Dedifferentiated amniotic fluid mesenchymal stem cell (primary cell): ENCODE data around the gene GRIP1.
A peak's percentile ranks its signal among the peaks of the same experiment; 100 is the strongest.
"Not testable (repeated sequence)": the region's sequence is repeated elsewhere in the genome, so short reads cannot be mapped to it uniquely, and the experiment has no call there.

Experiments used
- DNase-seq: peaks from one replicate; pipeline ENCODE4 v3.0.0-alpha.2; 2016; ENCODE audit errors: extremely low spot score

The GRIP1 gene

GRCh38 chr12:66537876-66538275 lies 141.0 kb downstream of the GRIP1 start:
- DNase-seq, result no peak

DNA sequence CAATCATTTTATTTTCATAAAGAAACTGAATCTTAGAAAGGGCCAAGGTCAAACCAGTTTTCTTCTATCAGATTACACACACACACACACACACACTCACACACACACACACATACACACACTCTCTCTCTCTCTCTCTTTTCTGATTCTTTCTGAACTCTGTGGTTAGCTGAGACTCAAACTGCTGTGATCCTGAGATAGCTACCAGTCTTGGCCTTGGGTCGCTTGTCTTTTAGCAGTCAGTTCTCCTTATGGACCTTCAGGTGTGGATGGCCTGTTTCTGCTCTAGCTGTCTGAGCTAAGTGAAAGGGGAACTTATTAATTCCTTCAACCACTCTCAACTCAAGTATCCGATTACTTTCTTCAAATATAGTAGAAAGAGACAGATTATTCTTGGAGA lies 145.1 kb downstream of the GRIP1 start:
- DNase-seq, result no peak

GRCh38 chr12:66531766-66532165 lies 147.1 kb downstream of the GRIP1 start:
- DNase-seq, result no peak

GRCh38 chr12:66529934-66530333 lies 148.9 kb downstream of the GRIP1 start:
- no peak for DNase-seq

DNA sequence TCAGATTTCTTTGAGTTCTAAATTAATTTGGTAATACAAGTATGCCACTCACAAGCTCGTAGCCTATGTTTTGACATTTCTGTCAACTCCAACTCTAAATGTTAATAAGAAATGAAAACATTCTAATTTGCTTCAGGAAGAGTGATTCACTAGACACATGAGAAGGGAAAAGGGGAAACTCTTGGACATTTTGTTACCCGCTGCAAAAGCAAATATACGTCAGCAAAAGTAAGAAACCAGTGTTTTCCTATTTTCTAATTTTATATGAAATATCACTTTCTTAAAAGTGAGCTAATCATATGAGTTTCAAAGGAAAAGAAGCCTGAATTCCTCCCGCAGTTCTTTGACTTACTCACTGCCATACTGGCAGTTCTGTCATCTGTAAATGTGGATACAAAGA lies 162.3 kb downstream of the GRIP1 start:
- DNase-seq, result no peak

GRCh38 chr12:66516133-66516532 lies 162.7 kb downstream of the GRIP1 start:
- no peak for DNase-seq

DNA sequence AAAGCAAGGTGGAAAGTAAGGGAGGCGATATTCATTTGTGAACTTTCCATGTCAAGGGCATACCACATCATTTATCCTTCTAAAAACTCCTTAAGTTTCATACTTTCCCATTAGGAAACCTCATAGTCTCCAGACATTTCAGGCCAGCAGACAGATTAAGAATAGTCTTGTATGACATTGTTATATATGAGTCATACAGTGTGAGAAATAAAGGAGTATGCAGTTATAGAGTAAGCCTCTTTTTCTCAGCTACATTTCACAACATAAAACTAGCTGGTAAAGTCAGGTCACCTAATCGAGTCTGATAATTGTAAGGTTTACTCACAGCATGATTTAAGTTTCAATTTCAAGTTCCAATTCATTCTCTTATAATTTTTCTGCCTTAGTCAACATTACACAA lies 164.3 kb downstream of the GRIP1 start:
- peak; percentile 48 for DNase-seq

DNA sequence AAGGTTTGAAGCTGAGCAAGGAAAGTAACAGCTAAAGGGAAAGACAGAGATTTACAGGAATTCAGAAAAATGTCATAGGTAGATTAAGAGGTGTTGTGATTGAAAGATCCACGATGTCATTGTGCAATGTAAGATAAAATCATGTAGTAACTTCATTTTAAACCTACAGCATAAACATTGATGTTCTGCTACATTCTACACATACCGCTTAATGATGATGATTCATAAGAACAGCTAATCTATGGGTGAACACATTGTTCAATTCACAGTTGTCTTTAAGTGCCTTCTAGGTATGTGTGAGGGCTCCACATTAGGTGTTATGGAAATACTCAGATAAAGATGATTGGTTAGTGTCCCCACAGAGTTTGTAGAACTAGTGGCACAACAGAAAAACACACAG lies 170.9 kb downstream of the GRIP1 start:
- DNase-seq, result no peak

- DNase-seq, result no peak
Measured at GRCh38 chr12:66503746-66504145, 175.1 kb downstream of the GRIP1 start.

GRCh38 chr12:66502911-66503310 lies 176.0 kb downstream of the GRIP1 start:
- no peak for DNase-seq

DNA sequence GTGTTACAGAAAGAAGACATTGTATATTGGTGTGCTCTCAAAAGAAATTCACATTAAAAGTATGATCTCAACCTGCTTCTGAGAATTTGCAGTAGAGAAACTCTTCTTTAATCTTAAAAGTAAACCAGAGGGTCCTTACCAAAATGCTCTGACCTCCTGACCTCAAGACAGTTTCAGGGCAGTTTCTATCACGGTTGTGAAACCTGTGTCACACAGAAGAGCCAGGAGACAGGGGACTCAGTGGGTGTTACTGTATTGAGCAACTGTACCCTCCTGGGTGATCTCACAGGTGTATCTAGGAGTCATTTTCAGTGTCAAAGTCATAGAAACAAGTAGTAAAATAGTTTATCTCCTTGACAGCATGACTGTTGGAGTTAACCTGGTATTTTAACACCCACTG lies 178.0 kb downstream of the GRIP1 start:
- no peak for DNase-seq

- DNase-seq, result no peak
Measured at GRCh38 chr12:66500091-66500490, 178.8 kb downstream of the GRIP1 start.

DNA sequence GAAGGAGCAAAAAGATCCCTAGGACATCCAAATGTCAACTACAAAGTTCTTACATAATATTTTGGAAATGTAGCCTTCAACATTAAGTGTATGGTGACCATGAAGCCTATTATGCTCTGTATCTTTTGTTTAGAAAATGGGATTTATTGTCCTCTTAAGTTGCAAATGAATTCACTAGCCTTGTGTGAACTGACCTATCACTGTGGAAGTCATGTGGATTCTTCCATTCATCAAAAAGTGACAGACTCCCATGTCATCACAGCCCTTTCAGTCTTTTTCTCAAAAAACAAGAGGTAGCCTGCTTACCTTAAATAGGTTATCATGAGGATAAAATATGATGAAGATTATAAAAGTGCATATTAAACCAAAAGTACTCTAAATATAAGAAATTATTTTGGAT lies 179.9 kb downstream of the GRIP1 start:
- no peak for DNase-seq

- DNase-seq, result not testable (repeated sequence)
Measured at GRCh38 chr12:66498059-66498458, 180.8 kb downstream of the GRIP1 start.

DNA sequence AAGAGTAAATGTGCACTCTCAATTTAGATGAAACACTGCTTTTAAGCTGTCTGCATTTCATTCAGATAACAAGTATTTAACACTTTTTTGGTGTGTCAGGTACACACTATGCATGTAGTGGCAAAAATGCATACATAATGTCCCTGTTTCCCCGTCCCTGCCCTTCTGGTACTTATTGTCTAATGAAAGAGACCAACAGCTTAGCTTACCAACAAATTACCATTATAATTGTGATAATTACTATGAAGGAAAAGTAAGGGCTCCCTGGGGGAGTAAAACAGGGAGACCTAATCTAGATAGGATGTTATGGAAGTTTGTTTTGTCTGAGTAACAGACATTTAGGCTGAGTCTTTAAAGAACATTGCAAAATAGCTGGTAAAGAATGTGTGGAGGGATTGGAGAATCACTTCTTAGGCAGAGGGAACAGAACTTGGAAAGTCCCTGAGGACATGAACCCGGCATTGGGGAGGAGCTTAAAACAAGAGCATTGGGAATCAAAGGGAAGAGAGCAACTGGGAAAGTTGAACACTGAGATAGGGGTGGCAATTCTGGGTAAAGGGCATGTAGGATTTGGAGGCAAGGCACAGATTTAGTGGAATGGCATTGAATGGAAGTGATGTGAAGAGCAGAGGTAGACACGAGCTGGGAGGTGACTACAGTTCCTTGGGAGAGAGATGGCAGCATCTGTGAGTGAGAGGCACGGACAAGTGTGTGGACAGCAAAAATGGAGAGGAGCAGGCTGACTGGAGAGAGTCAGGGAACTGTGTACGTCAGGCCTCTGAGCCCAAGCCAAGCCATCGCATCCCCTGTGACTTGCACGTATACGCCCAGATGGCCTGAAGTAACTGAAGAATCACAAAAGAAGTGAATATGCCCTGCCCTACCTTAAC lies 181.6 kb downstream of the GRIP1 start:
- no peak for DNase-seq

DNA sequence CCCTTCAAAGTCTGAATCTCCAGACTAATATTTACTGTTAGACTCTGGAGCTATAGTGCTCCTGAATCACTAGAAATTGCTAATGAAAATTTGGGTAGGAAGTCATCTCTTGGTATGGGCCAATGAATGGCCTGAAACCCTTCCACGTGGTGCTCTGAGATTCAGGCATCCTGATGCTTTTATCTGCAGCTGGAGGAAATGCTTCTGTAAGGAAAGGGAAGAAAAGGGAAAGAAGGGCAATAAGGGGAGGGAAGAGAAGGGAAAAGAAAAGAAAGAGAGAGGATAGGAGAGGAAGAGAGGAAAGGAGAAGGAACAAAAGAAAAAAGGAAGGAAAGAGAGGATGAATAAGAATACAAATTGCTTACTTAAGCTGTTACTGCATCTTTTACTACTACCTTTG lies 182.3 kb downstream of the GRIP1 start:
- DNase-seq, result no peak

DNA sequence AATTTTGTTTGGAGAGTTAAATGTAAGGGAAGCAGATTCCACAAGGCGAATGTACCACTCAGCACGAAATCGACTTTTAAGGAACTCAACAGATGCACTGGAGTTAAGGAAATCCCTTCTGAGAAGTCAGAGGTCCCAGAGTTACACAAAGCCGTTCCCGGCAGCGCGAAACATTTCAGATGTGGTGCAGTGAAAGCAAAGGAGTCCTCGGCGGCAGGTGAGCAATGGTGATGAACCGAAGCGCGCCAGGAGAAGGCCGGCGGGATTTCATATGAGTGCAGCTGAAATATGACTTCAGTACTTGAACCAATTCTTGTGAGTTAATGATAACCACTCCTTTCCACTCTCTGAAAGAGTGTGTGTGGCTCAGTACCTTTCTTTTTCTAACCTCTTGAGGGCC lies 183.2 kb downstream of the GRIP1 start:
- DNase-seq, result no peak

DNA sequence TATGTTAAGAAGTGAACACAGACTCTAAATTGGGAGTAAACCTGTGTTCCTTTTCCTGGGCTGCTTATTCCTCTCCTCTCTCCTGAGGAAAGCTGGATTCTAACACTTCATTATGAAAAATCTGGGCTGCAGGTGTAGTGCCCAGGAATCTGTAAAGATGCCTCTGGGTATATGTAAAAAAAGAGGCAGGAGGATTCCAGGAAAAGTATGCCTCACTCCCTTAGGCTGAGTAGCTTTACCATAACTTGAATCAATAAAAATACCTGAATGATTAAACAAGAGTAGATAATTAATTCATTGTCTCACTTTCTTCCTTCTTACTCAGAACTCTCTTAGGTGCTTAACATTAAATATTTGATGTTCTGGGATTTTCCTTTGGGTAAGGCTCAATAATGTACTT lies 185.1 kb downstream of the GRIP1 start:
- DNase-seq, result no peak

DNA sequence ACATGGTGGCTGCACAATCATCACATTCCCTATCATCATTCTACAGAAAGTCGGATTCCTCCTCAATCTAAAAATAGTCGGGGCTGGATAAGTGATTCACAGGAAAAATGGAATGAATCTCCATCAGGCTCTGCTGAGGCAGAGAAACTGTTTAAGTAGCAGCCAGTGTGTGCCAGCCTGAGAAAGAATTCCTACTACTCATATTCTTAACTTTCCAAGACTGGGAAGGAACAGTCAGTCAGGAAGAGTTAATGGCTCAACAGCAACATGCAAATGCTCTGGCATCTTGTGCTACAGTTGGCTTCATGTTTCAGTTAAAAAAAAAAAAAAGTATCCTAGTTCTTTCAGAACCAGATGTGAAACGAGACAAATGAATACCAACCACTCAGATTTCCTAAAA lies 187.0 kb downstream of the GRIP1 start:
- peak; percentile 38 for DNase-seq

GRCh38 chr12:66482351-66483203 lies 196.3 kb downstream of the GRIP1 start:
- no peak for DNase-seq

DNA sequence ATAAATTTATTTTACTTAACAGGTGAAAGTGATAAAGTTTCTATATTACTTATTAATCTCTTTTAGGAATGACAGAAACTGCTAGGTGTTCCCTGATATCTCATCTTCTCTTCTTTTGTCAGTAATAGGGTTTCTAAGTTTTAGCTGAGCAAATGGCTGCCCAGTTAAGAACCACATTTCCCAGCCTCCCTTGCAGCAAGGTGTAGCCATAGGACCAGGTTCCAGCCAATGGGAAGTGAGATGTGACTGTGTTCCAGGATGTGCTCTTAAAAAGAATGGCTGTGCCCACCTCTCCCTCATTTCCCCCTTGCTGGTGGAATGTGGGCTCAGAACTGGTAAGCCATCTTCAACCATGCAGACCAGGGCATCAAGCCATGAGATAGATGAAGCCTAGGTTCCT lies 210.9 kb downstream of the GRIP1 start:
- DNase-seq, result no peak

DNA sequence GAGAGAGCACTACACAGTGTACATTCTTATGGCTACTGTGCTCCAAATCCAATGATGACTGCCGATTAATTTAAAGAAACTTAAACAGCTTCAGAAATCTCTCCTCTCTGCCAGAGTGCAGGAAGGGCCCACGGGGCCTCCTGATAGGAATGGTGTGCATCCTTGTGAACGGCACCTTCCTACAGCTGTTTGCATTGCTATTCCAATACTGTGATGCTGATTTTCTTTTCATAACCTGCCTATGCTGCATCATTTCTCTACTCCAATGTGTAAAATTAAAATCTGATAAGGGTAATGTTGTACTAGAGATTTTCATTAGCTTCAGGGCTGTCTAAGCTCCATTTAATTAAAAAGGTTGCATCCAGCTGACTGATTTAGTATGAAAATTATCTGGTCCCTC lies 217.5 kb downstream of the GRIP1 start:
- DNase-seq, result no peak

DNA sequence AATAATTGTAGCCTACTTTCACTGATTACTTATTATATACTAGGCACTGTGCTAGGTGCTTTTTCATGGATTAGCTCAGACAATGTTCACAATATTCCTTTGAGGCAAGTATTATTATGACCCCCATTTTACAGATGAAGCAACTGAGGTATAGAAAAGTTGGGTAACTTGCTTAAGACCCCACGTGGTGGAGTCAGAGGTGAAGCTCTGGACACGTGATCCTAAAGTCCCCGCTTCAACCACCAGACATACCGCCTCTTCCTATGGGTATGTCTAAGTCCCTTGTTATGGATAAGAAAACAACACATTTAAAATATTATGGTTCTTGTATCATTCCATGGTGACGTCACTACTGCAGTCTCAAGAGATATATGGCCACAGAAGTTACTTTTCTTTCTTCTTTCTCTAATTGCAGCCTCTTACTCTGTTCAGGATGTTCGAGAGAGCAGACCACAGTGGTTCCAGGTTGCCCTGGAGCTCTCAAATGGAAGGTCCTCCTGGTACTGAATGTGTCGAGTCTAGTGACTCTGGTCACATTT lies 218.9 kb downstream of the GRIP1 start:
- no peak for DNase-seq
